Left colon (tissue), 2 donors: ENCODE measurements around the gene SF3A2. TPM values are rescaled to one million over a fixed set of nuclear protein-coding genes. Genes with fewer than 3 reads are reported as not detected.
A peak's percentile ranks its signal among the peaks of the same experiment; 100 is the strongest.

Experiments
- ATAC-seq: fragments of 200-7000 bp; cut with Tn5 transposase; one replicate; pipeline ENCODE4 v1.9.1; 2020; ENCODE audit warnings: mild to moderate bottlenecking, moderate library complexity
- DNase-seq, 2 donors: peaks; one replicate each; pipeline ENCODE4 v3.0.0-alpha.2; 2020
- intact Hi-C, 2 donors: fragments of 100-400 bp; cut with DNase I in 1 of 2; cut with micrococcal nuclease in 1 of 2; formaldehyde crosslinking; loops; one replicate each; pipeline versions ENCODE4 v1.11.2 to v1.14.0; 2022; cut with DNase I, micrococcal nuclease
- total RNA-seq, 2 donors: library from RNA; stranded (reverse); fragmentation: NEBNext Ultra II Directional; extraction: Animal tissue kit (Norgen Biotek cat#: 25700); gene quantifications; one replicate each; pipeline ENCODE4 v1.2.1, GENCODE V29; 2021
- donor health status: DM: no; HTN: no; CAD: no.
- donor health status: DM: yes; HTN: yes; CAD: no.

Gene SF3A2
- total RNA-seq, 2 donors from 2014 or later = 60.3 to 62.7 TPM

GRCh38 chr19:2201473-2202148 lies 35.0 kb upstream of the SF3A2 start:
- ATAC-seq = no peak
- no peak for DNase-seq
- intact Hi-C loops = no loop called here

DNA sequence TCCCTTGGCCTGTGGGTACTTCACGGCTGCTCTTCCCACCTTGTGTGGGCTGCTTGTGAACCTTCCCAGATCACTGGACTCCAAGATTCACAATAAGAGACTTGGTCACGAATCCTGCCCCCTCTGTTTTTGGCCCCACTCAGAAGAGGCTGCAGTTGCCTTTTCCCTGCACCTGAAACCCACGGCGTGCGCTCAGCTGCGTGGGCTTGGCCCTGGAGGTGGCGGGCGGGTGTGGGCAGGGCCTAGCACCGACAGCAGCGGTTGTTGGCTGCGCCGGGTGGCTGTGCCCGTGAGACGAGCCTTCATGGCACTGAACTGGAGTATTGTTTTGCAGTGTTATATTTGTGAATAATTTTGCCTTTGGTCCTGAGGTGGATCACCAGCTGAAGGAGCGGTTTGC lies 34.3 kb upstream of the SF3A2 start:
- intact Hi-C loops = no loop called here
- DNase-seq (no peak), ATAC-seq (no peak)

- DNase-seq (no peak), ATAC-seq (no peak)
- intact Hi-C loops = no loop called here
Observed at GRCh38 chr19:2207008-2207407, 29.6 kb upstream of the SF3A2 start.

- ATAC-seq = peak; percentile 38
Observed at GRCh38 chr19:2207991-2208860, 28.4 kb upstream of the SF3A2 start.

GRCh38 chr19:2208975-2209374 lies 27.6 kb upstream of the SF3A2 start:
- intact Hi-C loops = no loop called here
- no peak for DNase-seq

More at GRCh38 chr19:2207991-2208860, 28.4 kb upstream of the SF3A2 start:
- DNase-seq = peak; percentile 64 to 85
- intact Hi-C loops = no loop called here

GRCh38 chr19:2209408-2209807 lies 27.2 kb upstream of the SF3A2 start:
- ATAC-seq (no peak), DNase-seq (no peak)
- intact Hi-C loops = no loop called here

More at GRCh38 chr19:2208975-2209374, 27.6 kb upstream of the SF3A2 start:
- ATAC-seq = no peak

DNA sequence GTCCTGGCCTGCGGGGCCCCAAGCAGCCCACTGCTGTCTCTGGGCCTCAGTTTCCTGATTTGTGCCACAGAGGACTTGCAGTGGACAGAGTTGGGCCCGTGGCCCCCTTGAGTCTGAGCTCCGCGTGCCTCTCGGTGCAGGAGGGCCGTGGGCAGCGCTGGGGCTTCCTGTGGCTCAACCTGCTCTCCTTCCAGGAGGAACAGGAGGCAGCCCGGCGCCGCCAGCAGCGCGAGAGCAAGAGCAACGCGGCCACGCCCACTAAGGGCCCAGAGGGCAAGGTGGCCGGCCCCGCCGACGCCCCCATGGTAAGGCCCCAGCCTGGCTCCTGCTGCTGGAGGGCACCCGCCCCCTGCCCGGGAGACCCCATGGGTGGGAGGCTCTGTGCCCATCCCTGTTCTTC lies 26.4 kb upstream of the SF3A2 start:
- DNase-seq (no peak), ATAC-seq (no peak)
- intact Hi-C loops = no loop called here

- no peak for DNase-seq
- intact Hi-C loops = no loop called here
- ATAC-seq = no peak
Observed at GRCh38 chr19:2210987-2211740, 25.5 kb upstream of the SF3A2 start.

GRCh38 chr19:2212861-2213711 lies 23.5 kb upstream of the SF3A2 start:
- peak; percentile 84 to 90 for DNase-seq
- ATAC-seq = peak; percentile 92
- intact Hi-C loops = no loop called here

DNA sequence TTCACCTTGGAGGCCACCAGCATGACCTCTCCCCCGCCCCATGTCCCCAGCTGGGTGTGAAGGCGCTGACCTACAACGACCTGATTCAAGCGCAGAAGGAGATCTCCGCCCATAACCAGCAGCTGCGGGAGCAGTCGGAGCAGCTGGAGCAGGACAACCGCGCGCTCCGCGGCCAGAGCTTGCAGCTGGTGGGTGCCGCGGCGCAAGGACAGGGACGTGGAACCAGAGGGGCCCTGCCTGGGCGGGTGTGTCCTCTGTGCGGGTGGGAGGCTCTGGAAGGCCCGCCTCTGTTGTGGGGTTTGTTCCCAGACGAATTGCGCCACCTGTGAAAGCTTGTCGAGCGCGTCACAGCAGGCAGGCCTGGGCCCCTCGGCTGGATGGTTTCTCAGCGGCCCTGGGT lies 22.8 kb upstream of the SF3A2 start:
- intact Hi-C loops = no loop called here
- DNase-seq = no peak
- peak; percentile 37 for ATAC-seq

DNA sequence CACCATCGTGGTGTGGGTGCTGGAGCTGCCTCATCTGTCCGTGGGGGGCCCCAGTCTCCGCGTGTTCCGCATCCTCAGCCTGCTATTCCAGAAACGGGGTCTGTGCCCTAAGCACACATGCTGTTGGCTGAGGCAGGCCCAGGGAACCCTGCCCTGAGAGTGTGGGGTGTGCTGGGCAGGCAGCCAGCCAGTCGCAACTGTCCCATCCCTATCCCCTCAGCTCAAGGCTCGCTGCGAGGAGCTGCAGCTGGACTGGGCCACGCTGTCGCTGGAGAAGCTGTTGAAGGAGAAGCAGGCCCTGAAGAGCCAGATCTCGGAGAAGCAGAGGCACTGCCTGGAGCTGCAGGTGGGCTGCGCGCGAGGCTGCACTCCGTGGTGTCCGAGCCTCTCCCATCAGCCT lies 22.4 kb upstream of the SF3A2 start:
- DNase-seq (no peak), ATAC-seq (no peak)
- intact Hi-C loops = no loop called here

- ATAC-seq = no peak
Observed at GRCh38 chr19:2215281-2215751, 21.3 kb upstream of the SF3A2 start.

GRCh38 chr19:2216361-2217225 lies 20.0 kb upstream of the SF3A2 start:
- no peak for DNase-seq

More at GRCh38 chr19:2215281-2215751, 21.3 kb upstream of the SF3A2 start:
- intact Hi-C loops = no loop called here
- DNase-seq = no peak

DNA sequence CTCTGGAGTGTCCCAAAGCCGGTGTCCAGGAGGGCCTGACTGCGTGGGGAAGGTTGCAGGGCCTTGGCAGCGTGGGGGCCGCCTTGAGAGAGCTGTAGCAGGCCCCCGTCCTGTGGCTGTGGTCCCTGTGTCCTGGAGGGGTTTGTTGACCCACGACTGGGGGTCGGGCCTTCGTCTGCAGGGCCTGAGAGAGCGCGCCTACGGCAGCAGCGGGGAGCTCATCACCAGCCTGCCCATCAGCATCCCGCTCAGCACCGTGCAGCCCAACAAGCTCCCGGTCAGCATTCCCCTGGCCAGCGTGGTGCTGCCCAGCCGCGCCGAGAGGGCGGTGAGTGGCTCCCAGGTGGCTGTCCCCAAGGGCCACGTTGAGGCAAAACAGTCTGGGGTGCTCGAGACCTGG lies 19.0 kb upstream of the SF3A2 start:
- ATAC-seq (no peak), DNase-seq (no peak)
- intact Hi-C loops = no loop called here

More at GRCh38 chr19:2216361-2217225, 20.0 kb upstream of the SF3A2 start:
- no peak for ATAC-seq
- intact Hi-C loops = no loop called here

DNA sequence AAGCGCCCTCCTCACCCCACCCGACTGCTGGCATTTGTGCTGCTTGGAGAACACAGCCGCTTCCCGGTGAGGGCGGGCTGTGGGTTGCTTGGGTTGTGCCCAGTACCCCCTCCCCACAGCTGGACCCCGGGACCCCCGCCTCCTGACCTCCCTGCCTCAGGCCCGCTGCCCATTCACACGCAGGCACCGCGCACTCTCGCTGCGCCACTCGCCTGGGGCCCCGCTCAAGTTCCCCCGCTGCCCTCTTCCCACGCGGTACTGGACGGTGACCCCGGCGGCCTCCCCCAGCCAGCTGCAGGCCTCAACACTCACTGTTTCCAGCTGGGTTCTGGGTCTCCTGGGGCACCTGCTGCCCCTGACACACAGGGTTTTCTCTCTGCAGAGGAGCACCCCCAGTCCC lies 16.9 kb upstream of the SF3A2 start:
- DNase-seq (no peak), ATAC-seq (no peak)
- intact Hi-C loops = no loop called here

GRCh38 chr19:2221250-2221831 lies 15.3 kb upstream of the SF3A2 start:
- intact Hi-C loops = no loop called here
- no peak for DNase-seq
- no peak for ATAC-seq

- no peak for DNase-seq
- intact Hi-C loops = no loop called here
- ATAC-seq = no peak
Observed at GRCh38 chr19:2221918-2222317, 14.7 kb upstream of the SF3A2 start.
